ENCODE data around the gene HOXD8. TPM values are rescaled to one million over a fixed set of nuclear protein-coding genes. Genes with fewer than 3 reads are reported as not detected.

Gene HOXD8
- total RNA-seq, 1 donor, result 0.45 TPM

- H3K4me3 ChIP-seq (ENCODE audit: low read depth, low read length), result no peak overlapping the region
- no peak for DNase-seq (ENCODE audit: low read depth)
- TF ChIP-seq CTCF (IDR thresholded peaks at IDR 0.05; ENCODE audit: insufficient read depth, low read length), result no peak
Measured at GRCh38 chr2:176082824-176083751, 46.4 kb upstream of the HOXD8 start.

GRCh38 chr2:176083796-176084261 lies 45.7 kb upstream of the HOXD8 start, which contains the start of gene EVX2:
Gene EVX2 (minus strand): TSS chr2:176083962. CDS start chr2:176083776, 186 bp downstream.
- no peak within 1 kb of the TSS for H3K4me3 ChIP-seq (ENCODE audit: low read depth, low read length)
- TF ChIP-seq CTCF (IDR thresholded peaks at IDR 0.05; ENCODE audit: insufficient read depth, low read length), result no peak
- no peak for DNase-seq (ENCODE audit: low read depth)

- H3K4me3 ChIP-seq (ENCODE audit: low read depth, low read length), result no peak overlapping the region
- no peak for TF ChIP-seq CTCF (IDR thresholded peaks at IDR 0.05; ENCODE audit: insufficient read depth, low read length)
- DNase-seq (ENCODE audit: low read depth), result no peak
Measured at GRCh38 chr2:176084611-176085119, 44.8 kb upstream of the HOXD8 start.

GRCh38 chr2:176085120-176085788 lies 44.3 kb upstream of the HOXD8 start:
- no peak for TF ChIP-seq CTCF (IDR thresholded peaks at IDR 0.05; ENCODE audit: insufficient read depth, low read length)
- DNase-seq (ENCODE audit: low read depth), result no peak
- H3K4me3 ChIP-seq (ENCODE audit: low read depth, low read length), result no peak overlapping the region

- peak; percentile 55 for TF ChIP-seq CTCF (IDR thresholded peaks at IDR 0.05; ENCODE audit: insufficient read depth, low read length)
- DNase-seq (ENCODE audit: low read depth), result peak; percentile 37
- no peak overlapping the region for H3K4me3 ChIP-seq (ENCODE audit: low read depth, low read length)
Measured at GRCh38 chr2:176085861-176086771, 43.4 kb upstream of the HOXD8 start.

All from fibroblast of the aortic adventitia (primary cell).